HL-60 (cell line): ENCODE data around the gene ALG8.
A peak's percentile ranks its signal among the peaks of the same experiment; 100 is the strongest.

Experiments used
- DNase-seq, 2 experiments: peaks; one replicate each; pipeline ENCODE4 v3.0.0-alpha.2; 2010 to 2020; ENCODE audit warnings: low read depth in 1 of 2, low spot score in 1 of 2
- H3K27ac ChIP-seq: fragments of 250-450 bp; sonication (Bioruptor Pico); replicated peaks from 2 replicates; pipeline ENCODE4 v1.5.1; 2020; ENCODE audit warnings: mild to moderate bottlenecking, moderate library complexity
- H3K27me3 ChIP-seq: fragments of 250-450 bp; sonication (Bioruptor Pico); 2 replicates; pipeline ENCODE4 v1.5.1; 2021; ENCODE audit warnings: mild to moderate bottlenecking, moderate library complexity; ENCODE audit not compliant: insufficient read depth, poor library complexity, severe bottlenecking
- H3K4me3 ChIP-seq: replicated peaks from 2 replicates; pipeline ENCODE4 v1.5.1; 2011; ENCODE audit warnings: mild to moderate bottlenecking, control low read depth, low read length; ENCODE audit not compliant: insufficient read depth
- GABPA ChIP-seq: IDR thresholded peaks from 2 replicates; pipeline ENCODE4 v1.6.1; 2012; ENCODE audit warnings: low read depth
- POLR2AphosphoS5 ChIP-seq: IDR thresholded peaks from 2 replicates; pipeline ENCODE4 v1.6.1; 2012; ENCODE audit warnings: low read depth
- SPI1 ChIP-seq: IDR thresholded peaks from 2 replicates; pipeline ENCODE4 v1.6.1; 2012; ENCODE audit warnings: low read depth, mild to moderate bottlenecking, borderline replicate concordance
- TF ChIP-seq, protein P1 (sequence below): IDR thresholded peaks from 2 replicates; pipeline ENCODE4 v1.6.1; 2012; ENCODE audit warnings: low read depth; ENCODE audit not compliant: insufficient replicate concordance
- TF ChIP-seq, protein P2 (sequence below): IDR thresholded peaks from one replicate; pipeline ENCODE4 v1.5.1; 2011; ENCODE audit warnings: low read length, control low read depth, inconsistent platforms; ENCODE audit not compliant: insufficient read depth

Gene ALG8

DNA sequence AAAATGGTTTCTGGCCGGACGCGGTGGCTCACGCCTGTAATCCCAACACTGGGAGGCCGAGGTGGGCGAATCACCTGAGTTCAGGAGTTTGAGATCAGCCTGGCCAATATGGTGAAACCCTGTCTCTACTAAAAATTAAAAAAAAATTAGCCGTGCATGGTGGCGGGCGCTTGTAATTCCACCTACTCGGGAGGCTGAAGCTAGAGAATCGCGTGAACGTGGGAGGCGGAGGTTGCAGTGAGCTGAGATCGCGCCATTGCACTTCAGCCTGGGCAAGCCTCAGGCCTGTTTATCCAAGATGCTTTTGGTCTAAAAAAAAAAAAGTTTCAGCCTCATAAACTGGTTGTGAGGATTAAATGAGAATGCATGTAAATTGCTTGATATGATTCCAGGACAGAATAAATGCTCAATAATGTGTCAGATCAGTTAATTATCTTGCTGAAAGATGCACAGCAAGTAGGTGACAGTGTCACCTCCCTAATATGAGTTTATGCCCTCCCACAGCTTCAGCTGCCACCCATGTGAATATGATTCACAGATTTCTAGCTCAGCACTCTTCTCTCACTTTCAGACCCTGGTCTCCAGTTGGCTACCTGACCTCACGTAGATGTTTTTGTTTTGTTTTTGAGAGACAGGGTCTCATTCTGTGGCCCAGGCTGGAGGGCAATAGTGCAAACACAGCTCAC lies 1.1 kb upstream of the ALG8 start:
- TF ChIP-seq SPI1 (no peak), GABPA (no peak), POLR2AphosphoS5 (no peak)
- TF ChIP-seq, protein P1, sequence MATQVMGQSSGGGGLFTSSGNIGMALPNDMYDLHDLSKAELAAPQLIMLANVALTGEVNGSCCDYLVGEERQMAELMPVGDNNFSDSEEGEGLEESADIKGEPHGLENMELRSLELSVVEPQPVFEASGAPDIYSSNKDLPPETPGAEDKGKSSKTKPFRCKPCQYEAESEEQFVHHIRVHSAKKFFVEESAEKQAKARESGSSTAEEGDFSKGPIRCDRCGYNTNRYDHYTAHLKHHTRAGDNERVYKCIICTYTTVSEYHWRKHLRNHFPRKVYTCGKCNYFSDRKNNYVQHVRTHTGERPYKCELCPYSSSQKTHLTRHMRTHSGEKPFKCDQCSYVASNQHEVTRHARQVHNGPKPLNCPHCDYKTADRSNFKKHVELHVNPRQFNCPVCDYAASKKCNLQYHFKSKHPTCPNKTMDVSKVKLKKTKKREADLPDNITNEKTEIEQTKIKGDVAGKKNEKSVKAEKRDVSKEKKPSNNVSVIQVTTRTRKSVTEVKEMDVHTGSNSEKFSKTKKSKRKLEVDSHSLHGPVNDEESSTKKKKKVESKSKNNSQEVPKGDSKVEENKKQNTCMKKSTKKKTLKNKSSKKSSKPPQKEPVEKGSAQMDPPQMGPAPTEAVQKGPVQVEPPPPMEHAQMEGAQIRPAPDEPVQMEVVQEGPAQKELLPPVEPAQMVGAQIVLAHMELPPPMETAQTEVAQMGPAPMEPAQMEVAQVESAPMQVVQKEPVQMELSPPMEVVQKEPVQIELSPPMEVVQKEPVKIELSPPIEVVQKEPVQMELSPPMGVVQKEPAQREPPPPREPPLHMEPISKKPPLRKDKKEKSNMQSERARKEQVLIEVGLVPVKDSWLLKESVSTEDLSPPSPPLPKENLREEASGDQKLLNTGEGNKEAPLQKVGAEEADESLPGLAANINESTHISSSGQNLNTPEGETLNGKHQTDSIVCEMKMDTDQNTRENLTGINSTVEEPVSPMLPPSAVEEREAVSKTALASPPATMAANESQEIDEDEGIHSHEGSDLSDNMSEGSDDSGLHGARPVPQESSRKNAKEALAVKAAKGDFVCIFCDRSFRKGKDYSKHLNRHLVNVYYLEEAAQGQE = no peak
- TF ChIP-seq, protein P2, sequence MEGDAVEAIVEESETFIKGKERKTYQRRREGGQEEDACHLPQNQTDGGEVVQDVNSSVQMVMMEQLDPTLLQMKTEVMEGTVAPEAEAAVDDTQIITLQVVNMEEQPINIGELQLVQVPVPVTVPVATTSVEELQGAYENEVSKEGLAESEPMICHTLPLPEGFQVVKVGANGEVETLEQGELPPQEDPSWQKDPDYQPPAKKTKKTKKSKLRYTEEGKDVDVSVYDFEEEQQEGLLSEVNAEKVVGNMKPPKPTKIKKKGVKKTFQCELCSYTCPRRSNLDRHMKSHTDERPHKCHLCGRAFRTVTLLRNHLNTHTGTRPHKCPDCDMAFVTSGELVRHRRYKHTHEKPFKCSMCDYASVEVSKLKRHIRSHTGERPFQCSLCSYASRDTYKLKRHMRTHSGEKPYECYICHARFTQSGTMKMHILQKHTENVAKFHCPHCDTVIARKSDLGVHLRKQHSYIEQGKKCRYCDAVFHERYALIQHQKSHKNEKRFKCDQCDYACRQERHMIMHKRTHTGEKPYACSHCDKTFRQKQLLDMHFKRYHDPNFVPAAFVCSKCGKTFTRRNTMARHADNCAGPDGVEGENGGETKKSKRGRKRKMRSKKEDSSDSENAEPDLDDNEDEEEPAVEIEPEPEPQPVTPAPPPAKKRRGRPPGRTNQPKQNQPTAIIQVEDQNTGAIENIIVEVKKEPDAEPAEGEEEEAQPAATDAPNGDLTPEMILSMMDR = no peak
- DNase-seq = no peak
- Histone ChIP-seq H3K27me3 (no peaks in the 10 kb centered on the region), H3K4me3 (no peak overlapping the region; the same call in 1 of the 2 replicates), H3K27ac (no peak overlapping the region; the same call in 1 of the 2 replicates)

DNA sequence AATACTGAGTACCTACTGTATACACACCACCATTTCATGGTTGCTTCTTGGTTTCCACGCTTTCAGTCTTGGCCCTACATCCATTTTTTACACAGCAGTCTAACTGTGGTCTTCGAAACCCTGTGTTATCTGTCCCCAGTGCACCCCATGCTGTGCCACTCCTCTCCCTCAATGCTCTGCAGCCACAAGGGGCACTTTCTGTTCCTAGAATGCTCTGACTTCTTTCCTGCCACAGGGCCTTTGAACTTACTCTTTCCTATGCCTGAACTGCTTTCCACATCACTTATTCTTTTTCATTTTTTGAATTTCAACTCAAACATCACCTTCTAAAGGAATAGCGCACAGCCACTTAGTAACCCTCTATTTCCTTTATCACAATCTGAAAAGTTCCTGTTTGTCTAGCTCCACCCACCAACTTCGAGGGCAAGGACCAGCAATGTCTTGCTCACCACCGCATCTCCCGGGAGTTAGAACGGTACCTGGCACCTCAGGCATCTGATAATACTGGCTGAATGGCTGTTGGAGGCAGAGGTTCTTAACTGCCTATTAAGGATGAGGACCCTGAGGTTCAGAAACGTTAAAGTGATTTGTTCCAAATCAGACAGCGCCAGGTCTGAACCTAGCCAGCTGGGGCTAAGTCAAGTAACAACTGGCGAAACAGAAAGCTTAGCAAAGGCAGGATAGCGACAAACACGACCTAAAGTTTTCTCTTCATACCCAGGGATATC lies 568 bp downstream of the ALG8 start:
- H3K27me3 ChIP-seq = no peaks in the 10 kb centered on the region
- H3K4me3 ChIP-seq = peak overlapping the region; percentile 63
- peak in 1 of 2 experiments; percentile 64 for DNase-seq
- TF ChIP-seq, protein P1 = no peak
- TF ChIP-seq, protein P2 = no peak
- TF ChIP-seq POLR2AphosphoS5 (no peak; the same call in 1 of the 2 replicates), SPI1 (no peak), GABPA (no peak)
- H3K27ac ChIP-seq = peak overlapping the region; percentile 81

DNA sequence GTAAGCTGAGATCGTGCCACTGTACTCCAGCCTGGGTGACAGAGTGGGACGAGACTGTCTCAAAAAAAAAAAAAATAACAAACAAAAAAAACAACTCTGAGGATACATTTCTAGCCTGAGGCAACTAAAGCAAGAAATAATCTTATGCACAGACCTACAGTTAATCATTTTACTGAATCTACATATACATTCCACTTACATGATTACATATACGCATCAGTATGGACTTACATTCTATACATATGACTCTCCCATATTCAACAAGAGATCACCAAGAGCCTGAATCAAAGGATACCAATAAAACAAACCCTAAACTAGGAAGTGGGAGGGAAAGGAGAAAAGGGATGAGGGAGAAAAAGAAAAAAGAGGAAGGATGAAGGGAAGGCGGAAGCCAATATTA lies 1.1 kb downstream of the ALG8 start:
- no peak overlapping the region for H3K27ac ChIP-seq
- TF ChIP-seq, protein P1 = no peak
- no peak for TF ChIP-seq SPI1
- no peak for TF ChIP-seq POLR2AphosphoS5
- TF ChIP-seq, protein P2 = no peak
- TF ChIP-seq GABPA = no peak
- no peak overlapping the region for H3K4me3 ChIP-seq
- H3K27me3 ChIP-seq = no peaks in the 10 kb centered on the region
- DNase-seq = no peak
